Activated CD4-positive, alpha-beta T cell treated with anti-CD3 and anti-CD28 coated beads for 4 hours (primary cell): Measurements from ENCODE around the gene DCC.

Source experiments
- DNase-seq, 2 donors: peaks; one replicate each; pipeline ENCODE4 v3.0.0-alpha.2; 2020

DCC gene

GRCh38 chr18:52426462-52426861, 86.5 kb downstream of the DCC start:
- no peak for DNase-seq

DNA sequence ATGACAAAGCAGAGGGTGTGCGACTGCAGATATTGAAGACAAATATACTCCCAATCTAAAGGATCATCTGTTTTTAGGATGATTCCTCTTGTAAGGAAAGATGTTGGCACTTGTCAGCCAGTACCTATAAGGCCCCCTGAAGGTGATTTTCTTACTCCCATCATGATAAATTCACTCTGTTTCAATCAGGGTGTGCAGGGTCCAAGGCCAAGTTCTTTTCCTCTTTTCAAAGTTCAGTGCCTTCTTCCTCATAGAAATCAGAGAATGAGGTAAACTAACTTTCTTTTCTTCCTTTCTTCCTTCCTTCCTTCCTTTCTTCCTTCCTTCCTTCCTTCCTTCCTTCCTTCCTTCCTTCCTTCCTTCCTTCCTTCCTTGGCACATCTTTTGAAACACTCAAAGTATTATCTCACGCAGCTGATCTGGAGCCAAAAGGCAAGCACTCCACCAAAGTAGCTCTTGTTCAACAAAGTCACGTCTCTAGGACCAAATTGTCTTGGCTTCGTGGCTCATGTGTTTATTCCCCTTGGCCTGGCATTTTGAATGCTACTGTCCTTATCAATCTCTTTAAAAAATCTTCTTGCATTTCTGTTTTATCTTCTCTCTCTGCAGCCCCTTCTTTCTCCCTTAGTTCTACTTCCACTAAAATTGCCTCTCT, 87.7 kb downstream of the DCC start:
- no peak for DNase-seq

- no peak for DNase-seq
Observed at GRCh38 chr18:52431683-52432082, 91.7 kb downstream of the DCC start.

GRCh38 chr18:52433797-52434196, 93.8 kb downstream of the DCC start:
- DNase-seq, result no peak

- no peak for DNase-seq
Observed at GRCh38 chr18:52435301-52435700, 95.3 kb downstream of the DCC start.

- DNase-seq, result no peak
Observed at GRCh38 chr18:52437161-52437560, 97.2 kb downstream of the DCC start.

GRCh38 chr18:52439457-52439856, 99.5 kb downstream of the DCC start:
- no peak for DNase-seq

- no peak for DNase-seq
Observed at GRCh38 chr18:52441794-52442193, 101.8 kb downstream of the DCC start.

DNA sequence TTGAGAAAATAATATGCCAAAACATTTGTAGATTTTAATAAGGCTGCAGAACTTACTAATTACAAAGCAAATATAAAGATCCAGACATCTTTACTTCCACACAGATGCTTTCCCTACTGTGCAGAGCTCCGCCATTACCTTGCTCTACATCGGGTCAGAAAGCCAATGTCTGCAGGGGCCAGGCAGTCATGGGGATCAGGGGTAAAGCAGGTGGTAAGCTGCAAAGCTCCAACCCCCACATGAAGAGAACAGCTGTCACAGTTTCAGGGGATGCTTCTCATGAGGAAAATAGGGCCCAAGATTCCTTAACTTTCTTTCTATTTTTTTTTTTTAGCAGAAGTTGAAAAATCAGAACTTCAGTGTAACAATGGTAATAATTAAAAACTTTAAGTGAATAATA, 102.7 kb downstream of the DCC start:
- no peak for DNase-seq

- no peak for DNase-seq
Observed at GRCh38 chr18:52451256-52451655, 111.3 kb downstream of the DCC start.

DNA sequence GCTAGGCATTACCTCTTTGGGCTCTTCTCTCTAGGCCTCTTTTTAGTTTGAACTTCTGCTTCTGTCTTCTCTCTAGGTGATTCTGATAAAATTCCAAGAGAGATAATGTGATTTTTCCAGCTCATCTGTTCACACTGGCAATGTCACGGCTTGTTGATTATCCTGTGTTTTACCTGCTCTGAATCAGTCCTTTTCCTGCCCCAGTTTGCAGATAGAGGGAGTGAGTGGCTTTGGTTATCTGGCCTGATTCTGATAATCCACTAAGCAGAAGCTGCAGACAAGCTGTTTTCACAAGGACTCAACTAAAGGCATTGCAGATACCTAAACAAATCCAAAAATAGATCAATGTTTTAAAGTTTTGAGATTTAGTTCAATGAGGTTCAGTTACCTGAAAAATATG, 111.9 kb downstream of the DCC start:
- DNase-seq, result no peak

DNA sequence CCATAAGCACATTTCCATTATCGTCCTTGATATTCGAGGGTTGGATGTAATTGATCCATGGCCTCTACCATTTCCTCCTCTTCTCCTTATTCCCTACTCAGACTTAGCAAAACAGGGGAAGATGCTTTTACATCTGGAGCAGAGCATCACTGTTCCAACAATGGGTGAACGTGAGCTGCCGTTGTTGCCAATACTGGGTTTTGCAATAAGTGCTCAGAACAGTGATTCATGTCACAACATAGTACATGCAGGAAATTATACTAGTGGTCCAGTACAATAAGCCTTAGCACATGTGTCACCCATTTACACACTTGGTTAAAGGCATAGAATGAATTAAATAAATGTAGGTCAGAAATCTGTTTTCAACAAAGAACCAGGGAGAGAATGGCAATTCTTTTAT, 112.4 kb downstream of the DCC start:
- DNase-seq, result no peak

DNA sequence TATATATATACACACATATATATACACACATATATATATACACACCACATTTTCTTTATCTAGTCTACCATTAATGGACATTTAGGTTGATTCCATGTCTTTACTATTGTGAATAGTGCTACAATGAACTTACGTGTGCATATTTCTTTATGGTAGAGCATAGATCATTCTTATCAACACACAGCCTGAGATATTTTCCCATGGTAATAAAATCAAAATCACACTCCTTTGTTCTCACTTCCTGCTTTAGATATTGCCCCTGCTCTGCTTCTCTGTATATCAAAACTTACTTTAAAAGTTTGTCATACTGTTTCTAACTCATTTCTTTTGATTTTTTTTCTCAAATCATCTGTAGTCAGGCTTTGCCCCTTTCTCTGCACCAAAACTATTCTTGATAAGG, 119.9 kb downstream of the DCC start:
- no peak for DNase-seq

DNA sequence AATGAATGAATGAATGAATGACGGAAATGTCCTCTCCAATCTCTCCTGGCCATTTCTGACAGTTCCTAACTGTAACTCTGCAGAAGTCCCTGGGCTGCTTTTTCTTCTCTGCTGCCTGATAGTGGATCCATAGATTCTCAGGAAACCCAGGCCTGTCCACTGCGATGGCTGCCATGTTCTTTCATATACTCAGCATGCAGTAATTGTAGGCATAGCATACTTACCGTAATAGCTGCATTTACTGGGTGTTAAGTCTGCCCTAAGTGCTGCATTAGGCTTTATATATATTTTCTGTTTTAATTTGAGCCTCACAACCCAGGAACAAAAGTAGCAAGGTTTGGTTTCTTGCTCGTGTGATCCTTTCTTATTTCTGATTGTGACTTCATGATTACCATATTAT, 122.9 kb downstream of the DCC start:
- no peak for DNase-seq

DNA sequence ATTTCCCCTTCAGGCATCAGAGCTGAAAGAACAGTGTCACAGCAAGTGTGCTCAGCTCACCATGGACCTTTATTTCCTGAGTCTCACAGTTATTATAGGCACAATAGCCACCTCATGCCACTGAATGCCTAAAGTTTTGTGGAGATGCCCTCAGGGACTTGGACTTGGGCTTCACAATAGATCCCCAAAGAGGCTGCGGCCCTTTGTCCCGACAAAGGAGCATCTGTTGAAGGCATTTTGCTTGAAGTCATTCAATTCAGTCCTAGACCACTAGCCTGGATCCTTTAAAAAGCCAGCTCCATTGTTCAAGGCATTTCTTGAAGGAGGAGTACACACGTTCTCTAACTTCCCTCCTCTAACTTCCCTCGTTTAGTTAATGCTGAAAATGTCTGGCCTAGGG, 125.4 kb downstream of the DCC start:
- DNase-seq, result no peak

DNA sequence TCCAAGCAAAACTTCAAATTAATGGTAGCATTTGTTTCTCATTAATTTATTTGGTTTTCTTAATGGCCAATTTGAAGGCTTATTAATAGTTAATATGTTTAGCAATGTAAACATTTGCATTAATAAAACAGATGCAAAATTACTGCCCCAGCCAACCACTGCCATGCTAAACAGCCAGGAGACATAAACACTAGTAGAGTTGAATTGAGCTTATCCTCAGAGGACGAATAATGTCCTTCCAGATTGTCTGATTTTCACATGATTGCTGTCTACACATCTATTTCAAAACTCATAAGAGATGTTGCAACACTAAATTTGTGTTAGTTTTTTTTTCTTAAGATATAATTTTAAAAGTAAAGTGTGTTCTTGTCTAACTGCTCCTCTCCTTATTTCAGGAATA, 128.5 kb downstream of the DCC start:
- DNase-seq, result no peak

- no peak for DNase-seq
Observed at GRCh38 chr18:52475325-52475724, 135.3 kb downstream of the DCC start.

- no peak for DNase-seq
Observed at GRCh38 chr18:52481116-52481515, 141.1 kb downstream of the DCC start.

DNA sequence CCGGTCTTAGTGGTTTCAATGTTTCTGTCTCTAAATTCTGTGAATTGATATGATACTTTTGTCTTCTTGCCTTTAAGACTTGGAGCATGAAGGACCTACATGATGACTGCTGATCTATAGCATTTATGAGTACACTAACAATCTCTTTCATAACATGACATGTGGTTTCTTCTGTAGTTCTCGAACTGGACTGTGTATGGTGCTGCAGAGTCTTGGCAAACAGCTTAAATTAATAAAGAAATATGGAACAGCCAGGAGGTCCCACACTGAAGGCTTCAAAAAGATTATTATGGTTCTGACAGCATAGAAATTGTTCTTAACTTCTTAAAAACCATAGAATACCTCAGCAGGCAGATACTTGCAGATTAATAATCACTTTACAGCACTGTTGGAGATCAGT, 145.0 kb downstream of the DCC start:
- DNase-seq, result no peak

- no peak for DNase-seq
Observed at GRCh38 chr18:52486052-52486451, 146.1 kb downstream of the DCC start.

- no peak for DNase-seq
Observed at GRCh38 chr18:52489396-52490306, 149.7 kb downstream of the DCC start.

GRCh38 chr18:52496426-52496825, 156.4 kb downstream of the DCC start:
- DNase-seq, result no peak

DNA sequence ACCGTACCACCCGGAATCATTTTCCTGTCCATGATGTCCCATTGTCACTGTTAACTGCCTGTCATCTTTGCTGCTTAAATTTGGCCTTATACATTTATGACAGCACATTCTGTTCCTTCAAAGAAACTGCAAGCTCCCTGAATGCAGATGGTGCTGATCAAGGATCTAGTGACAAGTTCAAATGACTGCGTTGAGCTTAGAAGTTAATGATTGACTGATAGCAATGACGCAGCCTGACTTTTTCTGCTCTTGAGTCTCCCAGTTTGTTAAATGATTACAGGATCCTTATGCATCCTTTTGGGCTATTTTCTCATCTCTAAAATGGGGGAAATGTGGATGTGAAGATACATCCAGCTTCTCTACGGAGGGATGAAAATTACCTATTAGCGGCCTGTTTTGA, 159.0 kb downstream of the DCC start:
- DNase-seq, result no peak

- DNase-seq, result no peak
Observed at GRCh38 chr18:52499644-52500043, 159.6 kb downstream of the DCC start.

GRCh38 chr18:52504589-52504988, 164.6 kb downstream of the DCC start:
- no peak for DNase-seq
